Colonic mucosa (tissue), 4 donors: ENCODE results near the gene SCFD2. TPM values are rescaled to one million over a fixed set of nuclear protein-coding genes. Genes with fewer than 3 reads are reported as not detected.

Experiments
- DNase-seq: peaks from one replicate; pipeline ENCODE4 v3.0.0-alpha.2; 2020
- H3K27ac ChIP-seq: fragments of 200-600 bp; one replicate; pipeline ENCODE4 v1.8.0; 2021
- H3K27me3 ChIP-seq: fragments of 200-600 bp; one replicate; pipeline ENCODE4 v1.8.0; 2021
- H3K36me3 ChIP-seq: fragments of 200-600 bp; one replicate; pipeline ENCODE4 v1.8.0; 2021
- H3K4me1 ChIP-seq: fragments of 200-600 bp; one replicate; pipeline ENCODE4 v1.8.0; 2021; ENCODE audit warnings: mild to moderate bottlenecking
- H3K4me3 ChIP-seq: fragments of 200-600 bp; one replicate; pipeline ENCODE4 v1.8.0; 2021
- H3K9ac ChIP-seq, 2 donors: one replicate each; pipeline ENCODE4 v1.7.0; 2013; ENCODE audit warnings: control low read depth in 2 of 2, low read depth in 2 of 2, low read length in 2 of 2
- H3K9me3 ChIP-seq: fragments of 200-600 bp; one replicate; pipeline ENCODE4 v1.8.0; 2021
- CTCF ChIP-seq: fragments of 200-600 bp; IDR thresholded peaks from one replicate; pipeline ENCODE4 v1.8.0; 2022; ENCODE audit warnings: antibody characterized with exemption, mild to moderate bottlenecking
- intact Hi-C: fragments of 100-400 bp; cut with DNase I; formaldehyde crosslinking; loops from one replicate; pipeline ENCODE4 v1.14.1; 2022
- total RNA-seq, 2 donors: library from RNA; stranded (reverse); fragmentation: NEBNext Ultra II Directional in 1 of 2; extraction: Animal tissue kit (Norgen Biotek cat#: 25700) in 1 of 2; gene quantifications; one replicate each; pipeline ENCODE4 v1.2.1, GENCODE V29; 2021
- donor health status: healthy.
- donor health status: DM: no; HTN: no; CAD: no.
- donor health status: DM: no; HTN: no; CAD: no.

Gene SCFD2
- total RNA-seq, 2 donors from 2014 or later, result 11.5 to 29.4 TPM

GRCh38 chr4:53026233-53026632, 339.6 kb downstream of the SCFD2 start:
- Histone ChIP-seq H3K27me3 (no peaks in the 10 kb centered on the region), H3K4me1 (no peaks in the 10 kb centered on the region)
- TF ChIP-seq CTCF, result no peak

GRCh38 chr4:53023677-53024299, 342.1 kb downstream of the SCFD2 start:
- no peaks in the 10 kb centered on the region for H3K9me3 ChIP-seq
- H3K9ac ChIP-seq, result no peak overlapping the region
- no peaks in the 10 kb centered on the region for H3K27me3 ChIP-seq
- no peak for DNase-seq
- no peaks in the 10 kb centered on the region for H3K36me3 ChIP-seq
- H3K27ac ChIP-seq, result no peak overlapping the region
- no peaks in the 10 kb centered on the region for H3K4me1 ChIP-seq
- intact Hi-C loops, result loop anchor here (10.0 kb wide), 1 partner anchor 171 kb away; no protein-coding TSS in a partner anchor
- no peak overlapping the region for H3K4me3 ChIP-seq
- no peak for TF ChIP-seq CTCF

More at GRCh38 chr4:53026233-53026632, 339.6 kb downstream of the SCFD2 start:
- no peak for DNase-seq
- Histone ChIP-seq H3K9me3 (no peaks in the 10 kb centered on the region), H3K9ac (no peak overlapping the region), H3K27ac (no peak overlapping the region), H3K4me3 (no peak overlapping the region), H3K36me3 (no peaks in the 10 kb centered on the region)
- intact Hi-C loops, result loop anchor here (10.0 kb wide), 1 partner anchor 169 kb away; no protein-coding TSS in a partner anchor

- Histone ChIP-seq H3K27me3 (no peaks in the 10 kb centered on the region), H3K9me3 (no peaks in the 10 kb centered on the region), H3K4me1 (no peaks in the 10 kb centered on the region), H3K4me3 (no peak overlapping the region), H3K36me3 (no peaks in the 10 kb centered on the region), H3K27ac (no peak overlapping the region), H3K9ac (no peak overlapping the region)
- DNase-seq, result no peak
- intact Hi-C loops, result loop anchor here (10.0 kb wide), 1 partner anchor 172 kb away; no protein-coding TSS in a partner anchor
- TF ChIP-seq CTCF, result no peak
These were observed 343.3 kb downstream of the SCFD2 start for GRCh38 chr4:53022513-53023100.

GRCh38 chr4:53021754-53022512, 343.9 kb downstream of the SCFD2 start:
- intact Hi-C loops, result loop anchor here (10.0 kb wide), 1 partner anchor 173 kb away; no protein-coding TSS in a partner anchor
- TF ChIP-seq CTCF, result no peak
- Histone ChIP-seq H3K27ac (no peak overlapping the region), H3K9me3 (no peaks in the 10 kb centered on the region), H3K27me3 (no peaks in the 10 kb centered on the region), H3K4me3 (no peak overlapping the region), H3K4me1 (no peaks in the 10 kb centered on the region), H3K9ac (no peak overlapping the region), H3K36me3 (no peaks in the 10 kb centered on the region)
- no peak for DNase-seq

GRCh38 chr4:53019485-53020382, 346.1 kb downstream of the SCFD2 start:
- no peak for TF ChIP-seq CTCF
- Histone ChIP-seq H3K36me3 (no peaks in the 10 kb centered on the region), H3K9me3 (no peaks in the 10 kb centered on the region), H3K4me1 (no peaks in the 10 kb centered on the region), H3K27ac (no peak overlapping the region), H3K4me3 (no peak overlapping the region), H3K27me3 (no peaks in the 10 kb centered on the region), H3K9ac (no peak overlapping the region)
- intact Hi-C loops, result loop anchor here (5.0 to 10.0 kb wide), 2 partner anchors 175 to 1218 kb away; no protein-coding TSS in a partner anchor
- DNase-seq, result no peak
